ENCODE results near the gene CACNG7. TPM values are rescaled to one million over a fixed set of nuclear protein-coding genes. Genes with fewer than 3 reads are reported as not detected.

Gene CACNG7
- total RNA-seq, 4 donors from 2014 or later, result not detected

- H3K9me3 ChIP-seq, result no peaks in the 10 kb centered on the region
- DNase-seq, result no peak
- H3K27me3 ChIP-seq, result peaks cover 0 to 32% of the 10 kb centered on the region in 2 donors
- H3K4me1 ChIP-seq, result no peaks in the 10 kb centered on the region
- no peak overlapping the region for H3K4me3 ChIP-seq
- no peak overlapping the region for H3K27ac ChIP-seq
- no peaks in the 10 kb centered on the region for H3K36me3 ChIP-seq
- no peak for TF ChIP-seq POLR2A (IDR thresholded peaks at IDR 0.05)
- no peak for TF ChIP-seq CTCF (IDR thresholded peaks at IDR 0.05)
Observed at GRCh38 chr19:53960187-53960586, 51.1 kb downstream of the CACNG7 start.

- Histone ChIP-seq H3K36me3 (no peaks in the 10 kb centered on the region), H3K4me3 (no peak overlapping the region), H3K9me3 (no peaks in the 10 kb centered on the region), H3K4me1 (no peaks in the 10 kb centered on the region), H3K27me3 (peaks cover 0 to 32% of the 10 kb centered on the region in 2 donors), H3K27ac (no peak overlapping the region)
- DNase-seq, result no peak
- no peak for TF ChIP-seq POLR2A (IDR thresholded peaks at IDR 0.05)
- TF ChIP-seq CTCF (IDR thresholded peaks at IDR 0.05), result no peak
Observed at GRCh38 chr19:53960886-53961285, 51.8 kb downstream of the CACNG7 start.

GRCh38 chr19:53961523-53962356, 52.7 kb downstream of the CACNG7 start:
- no peaks in the 10 kb centered on the region for H3K36me3 ChIP-seq
- H3K9me3 ChIP-seq, result no peaks in the 10 kb centered on the region
- H3K4me3 ChIP-seq, result no peak overlapping the region
- DNase-seq, result no peak
- no peak overlapping the region for H3K27ac ChIP-seq
- peaks cover 0 to 32% of the 10 kb centered on the region in 2 donors for H3K27me3 ChIP-seq
- no peaks in the 10 kb centered on the region for H3K4me1 ChIP-seq
- TF ChIP-seq CTCF (IDR thresholded peaks at IDR 0.05) (no peak), POLR2A (IDR thresholded peaks at IDR 0.05) (no peak)

- Histone ChIP-seq H3K4me1 (no peaks in the 10 kb centered on the region), H3K27me3 (peaks cover 0 to 32% of the 10 kb centered on the region in 2 donors), H3K9me3 (no peaks in the 10 kb centered on the region), H3K4me3 (no peak within 1 kb of the TSS), H3K36me3 (no peaks in the 10 kb centered on the region), H3K27ac (no peak within 1 kb of the TSS)
- TF ChIP-seq CTCF (IDR thresholded peaks at IDR 0.05) (no peak), POLR2A (IDR thresholded peaks at IDR 0.05) (no peak)
- no peak for DNase-seq
Observed at GRCh38 chr19:53962887-53963431, 53.9 kb downstream of the CACNG7 start, which contains the start of gene CACNG8. TSS of gene CACNG8 (plus strand) at chr19:53962937.

GRCh38 chr19:53965091-53965490, 56.0 kb downstream of the CACNG7 start:
- H3K4me3 ChIP-seq, result peak overlapping the region in 1 of 4 donors; percentile 7
- no peak overlapping the region for H3K27ac ChIP-seq
- no peak for TF ChIP-seq POLR2A (IDR thresholded peaks at IDR 0.05)
- H3K27me3 ChIP-seq, result peaks cover 0 to 22% of the 10 kb centered on the region in 2 donors
- DNase-seq, result no peak
- H3K36me3 ChIP-seq, result no peaks in the 10 kb centered on the region
- H3K9me3 ChIP-seq, result no peaks in the 10 kb centered on the region
- H3K4me1 ChIP-seq, result no peaks in the 10 kb centered on the region

- Histone ChIP-seq H3K27me3 (peaks cover 0 to 9% of the 10 kb centered on the region in 2 donors), H3K9me3 (no peaks in the 10 kb centered on the region), H3K4me3 (no peak overlapping the region), H3K36me3 (no peaks in the 10 kb centered on the region), H3K4me1 (no peaks in the 10 kb centered on the region), H3K27ac (no peak overlapping the region)
- no peak for DNase-seq
- no peak for TF ChIP-seq POLR2A (IDR thresholded peaks at IDR 0.05)
- no peak for TF ChIP-seq CTCF (IDR thresholded peaks at IDR 0.05)
Observed at GRCh38 chr19:53966931-53967330, 57.9 kb downstream of the CACNG7 start.
